Uterus (tissue), 4 donors: ENCODE results near the gene ZCWPW1. TPM values are rescaled to one million over a fixed set of nuclear protein-coding genes. Genes with fewer than 3 reads are reported as not detected.
"Not testable (repeated sequence)": the region's sequence is repeated elsewhere in the genome, so short reads cannot be mapped to it uniquely, and the experiment has no call there.

Experiments used
- DNase-seq, 2 donors: peaks; one replicate each; pipeline ENCODE4 v3.0.0-alpha.2; 2019 to 2020
- H3K27ac ChIP-seq, 2 donors: fragments of 200-600 bp; sonication (generic); 1 replicate in 1 of 2; 2 replicates in 1 of 2; pipeline ENCODE4 v1.5.1; 2016 to 2018
- H3K27me3 ChIP-seq, 2 donors: fragments of 200-600 bp; sonication (generic); one replicate each; pipeline ENCODE4 v1.5.1; 2018 to 2019; ENCODE audit warnings: control low read depth in 1 of 2
- H3K36me3 ChIP-seq, 2 donors: fragments of 200-600 bp; sonication (generic); one replicate each; pipeline ENCODE4 v1.5.1; 2019; ENCODE audit warnings: control low read depth in 1 of 2
- H3K4me1 ChIP-seq, 2 donors: fragments of 200-600 bp; sonication (generic); one replicate each; pipeline ENCODE4 v1.5.1; 2018 to 2019; ENCODE audit warnings: control low read depth in 1 of 2
- H3K4me3 ChIP-seq, 2 donors: fragments of 200-600 bp; sonication (generic); 1 replicate in 1 of 2; 2 replicates in 1 of 2; pipeline ENCODE4 v1.5.1; 2018 to 2019; ENCODE audit warnings: mild to moderate bottlenecking in 1 of 2
- H3K9me3 ChIP-seq, 2 donors: fragments of 200-600 bp; sonication (generic); one replicate each; pipeline ENCODE4 v1.5.1; 2019; ENCODE audit warnings: control low read depth in 1 of 2
- POLR2A ChIP-seq, 2 donors: fragments of 450-650 bp; IDR thresholded peaks; one replicate each; pipeline ENCODE4 v1.6.1; 2016; ENCODE audit warnings: antibody characterized with exemption in 2 of 2, mild to moderate bottlenecking in 1 of 2, moderate library complexity in 1 of 2
- intact Hi-C: fragments of 100-400 bp; cut with DNase I; formaldehyde crosslinking; loops from one replicate; pipeline ENCODE4 v1.15.1; 2023; ENCODE audit warnings: low total_unique reads
- total RNA-seq, 4 donors: library from RNA; depleted of rRNA in 3 of 4; stranded (reverse); fragments of >200 nt in 3 of 4; gene quantifications; one replicate each; pipeline versions ENCODE4 v1.1.0 to v1.2.4, GENCODE V29; 2014 to 2023
- TF ChIP-seq, protein P1 (sequence below), 4 experiments: fragments of 200-600 bp in 2 of 4; fragments of 450-650 bp in 2 of 4; sonication (generic) in 2 of 4; IDR thresholded peaks; one replicate each; pipeline ENCODE4 v1.5.1; 2016 to 2019; ENCODE audit warnings: antibody characterized with exemption in 4 of 4, mild to moderate bottlenecking in 2 of 4, moderate library complexity in 1 of 4
- donor health status: DM: yes; HTN: yes; CAD: no.

The ZCWPW1 gene
- total RNA-seq, 4 donors from 2014 or later: 1.5 to 6.1 (median 5.2) TPM; not detected in 1

DNA sequence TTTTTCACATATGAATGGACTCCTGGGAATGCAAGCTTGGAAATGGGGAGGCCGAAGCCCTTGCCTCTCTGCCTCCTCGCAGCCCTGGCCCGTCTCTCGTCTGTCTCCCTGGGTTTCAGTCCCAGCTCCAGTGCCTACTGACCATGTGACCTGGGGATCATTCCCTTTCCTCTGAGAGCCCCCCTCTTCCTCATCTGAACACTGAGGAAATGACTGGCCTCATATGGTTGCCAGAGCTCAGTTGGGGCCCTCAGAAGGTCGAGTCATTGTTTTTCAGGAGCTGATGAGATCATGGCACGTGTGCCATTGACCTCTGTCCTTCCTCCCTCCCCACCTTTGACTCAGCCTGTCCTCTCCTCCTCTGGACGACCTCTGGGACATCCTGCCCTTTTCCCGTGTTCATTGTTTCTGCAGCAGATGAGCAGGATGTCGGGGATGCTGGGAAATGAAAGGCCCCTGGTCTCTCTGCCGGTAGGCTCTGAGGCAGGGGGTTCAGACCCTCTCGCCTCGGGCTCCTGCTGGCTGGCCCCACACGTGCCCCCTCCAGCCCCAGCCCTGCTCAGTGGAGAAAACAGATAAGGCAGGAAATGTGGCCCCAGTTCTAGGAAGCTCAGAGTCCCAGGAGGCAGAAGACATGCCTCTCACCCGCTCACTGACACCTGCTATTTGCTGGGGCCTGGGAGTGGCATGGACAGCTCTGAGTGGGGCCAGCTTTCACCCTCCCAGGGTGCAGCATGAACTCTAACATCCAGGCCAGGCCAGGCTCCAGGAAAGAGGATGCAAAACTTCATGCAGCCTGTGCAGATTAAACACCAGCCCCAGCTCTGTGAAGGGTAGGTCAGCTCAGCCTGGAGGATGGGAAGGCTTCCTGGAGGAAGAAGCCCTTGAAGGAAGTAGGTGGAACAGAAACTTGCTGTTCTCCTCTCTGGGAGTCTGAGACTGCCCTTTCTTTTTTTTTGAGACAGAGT is 16.1 kb upstream of the ZCWPW1 start:
- Histone ChIP-seq H3K4me3 (no peak overlapping the region), H3K36me3 (no peaks in the 10 kb centered on the region), H3K27ac (peak overlapping the region; percentile 63 to 75), H3K9me3 (no peaks in the 10 kb centered on the region), H3K27me3 (no peaks in the 10 kb centered on the region), H3K4me1 (no peaks in the 10 kb centered on the region)
- intact Hi-C loops: no loop called here
- peak in 1 of 2 donors; percentile 59 for DNase-seq
- TF ChIP-seq POLR2A (IDR thresholded peaks at IDR 0.05): no peak
- TF ChIP-seq, protein P1, sequence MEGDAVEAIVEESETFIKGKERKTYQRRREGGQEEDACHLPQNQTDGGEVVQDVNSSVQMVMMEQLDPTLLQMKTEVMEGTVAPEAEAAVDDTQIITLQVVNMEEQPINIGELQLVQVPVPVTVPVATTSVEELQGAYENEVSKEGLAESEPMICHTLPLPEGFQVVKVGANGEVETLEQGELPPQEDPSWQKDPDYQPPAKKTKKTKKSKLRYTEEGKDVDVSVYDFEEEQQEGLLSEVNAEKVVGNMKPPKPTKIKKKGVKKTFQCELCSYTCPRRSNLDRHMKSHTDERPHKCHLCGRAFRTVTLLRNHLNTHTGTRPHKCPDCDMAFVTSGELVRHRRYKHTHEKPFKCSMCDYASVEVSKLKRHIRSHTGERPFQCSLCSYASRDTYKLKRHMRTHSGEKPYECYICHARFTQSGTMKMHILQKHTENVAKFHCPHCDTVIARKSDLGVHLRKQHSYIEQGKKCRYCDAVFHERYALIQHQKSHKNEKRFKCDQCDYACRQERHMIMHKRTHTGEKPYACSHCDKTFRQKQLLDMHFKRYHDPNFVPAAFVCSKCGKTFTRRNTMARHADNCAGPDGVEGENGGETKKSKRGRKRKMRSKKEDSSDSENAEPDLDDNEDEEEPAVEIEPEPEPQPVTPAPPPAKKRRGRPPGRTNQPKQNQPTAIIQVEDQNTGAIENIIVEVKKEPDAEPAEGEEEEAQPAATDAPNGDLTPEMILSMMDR (IDR thresholded peaks at IDR 0.05): no peak

DNA sequence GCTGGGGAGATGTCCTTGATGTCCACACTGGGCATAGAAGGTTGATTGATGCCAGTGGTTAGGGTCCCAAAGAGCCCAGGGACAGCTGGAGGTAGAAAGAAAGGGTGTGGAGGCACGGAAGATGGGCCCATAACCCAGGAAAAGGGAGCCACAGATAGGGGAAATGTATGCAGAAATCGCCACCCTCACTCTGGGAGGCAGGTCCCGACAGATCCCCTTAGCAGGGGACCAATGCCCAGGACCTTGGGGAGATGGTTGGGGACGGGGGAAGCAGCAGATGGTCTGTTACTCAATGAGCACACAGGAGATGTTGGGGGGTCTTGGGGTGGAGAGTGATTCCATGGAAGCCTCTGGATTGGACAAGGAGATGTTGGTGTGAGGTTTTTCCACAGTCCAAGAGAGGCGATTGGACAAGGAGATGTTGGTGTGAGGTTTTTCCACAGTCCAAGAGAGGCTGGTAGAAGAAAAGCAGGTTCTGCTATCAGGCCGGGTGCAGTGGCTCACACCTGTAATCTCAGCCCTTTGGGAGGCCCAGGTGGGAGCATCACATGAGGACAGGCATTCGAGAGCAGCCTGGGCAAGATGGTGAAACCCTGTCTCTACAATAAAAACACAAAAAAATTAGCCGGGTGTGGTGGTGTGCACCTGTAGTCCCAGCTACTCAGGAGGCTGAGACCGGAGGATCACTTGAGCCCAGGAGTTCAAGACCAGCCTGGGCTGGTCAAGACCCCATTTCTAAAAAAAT is 14.8 kb upstream of the ZCWPW1 start:
- no peaks in the 10 kb centered on the region for H3K9me3 ChIP-seq
- intact Hi-C loops: no loop called here
- peak in 1 of 2 donors; percentile 11 for DNase-seq
- no peaks in the 10 kb centered on the region for H3K4me1 ChIP-seq
- H3K27ac ChIP-seq: peak overlapping the region in 1 of 2 donors; percentile 75
- no peak overlapping the region for H3K4me3 ChIP-seq
- no peaks in the 10 kb centered on the region for H3K36me3 ChIP-seq
- no peaks in the 10 kb centered on the region for H3K27me3 ChIP-seq
- no peak for TF ChIP-seq POLR2A (IDR thresholded peaks at IDR 0.05)

DNA sequence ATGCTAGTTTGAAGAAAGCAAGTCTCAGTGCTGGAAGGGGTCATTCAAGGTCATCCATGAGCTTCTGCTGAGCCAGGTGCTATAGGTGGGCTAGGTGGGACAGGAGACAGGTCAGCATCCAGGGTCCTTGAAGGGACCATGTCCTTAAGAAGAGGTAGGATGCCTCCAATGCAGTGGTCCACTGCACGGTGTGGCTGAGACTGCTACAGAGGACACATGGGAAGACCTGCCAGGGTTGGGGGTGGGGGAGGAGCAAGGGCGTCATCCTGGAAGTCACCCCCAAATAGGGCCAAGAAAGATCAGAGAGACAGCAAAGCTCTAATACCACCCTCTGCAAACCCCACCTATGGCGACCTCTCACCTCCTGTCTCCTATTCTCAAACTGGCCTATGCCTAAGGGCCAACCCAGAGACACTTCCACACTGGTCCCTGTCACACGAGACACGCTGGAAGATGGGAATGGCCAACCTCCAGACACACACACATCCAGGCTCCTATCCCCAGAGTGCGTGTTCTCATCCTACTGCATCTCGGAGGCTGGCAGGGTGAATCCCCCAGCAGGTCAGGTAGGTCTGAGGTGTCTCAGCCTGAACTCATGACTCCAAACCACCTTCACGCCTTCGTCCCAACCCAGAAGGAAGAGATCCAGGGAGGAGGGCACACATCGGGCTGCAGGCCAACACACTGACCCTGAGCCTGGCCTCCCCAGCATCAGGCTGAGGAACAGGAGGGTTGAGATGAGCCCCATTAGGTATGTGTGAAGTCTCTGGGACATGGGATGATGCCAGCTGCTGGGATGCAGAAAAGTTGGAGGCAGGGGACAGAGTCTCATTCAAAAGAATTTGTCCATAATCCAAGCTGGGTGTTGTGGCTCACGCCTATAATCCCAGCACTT is 13.4 kb upstream of the ZCWPW1 start:
- H3K27ac ChIP-seq: no peak overlapping the region
- intact Hi-C loops: no loop called here
- H3K4me1 ChIP-seq: no peaks in the 10 kb centered on the region
- no peak overlapping the region for H3K4me3 ChIP-seq
- H3K36me3 ChIP-seq: no peaks in the 10 kb centered on the region
- TF ChIP-seq, protein P1 (IDR thresholded peaks at IDR 0.05): no peak
- TF ChIP-seq POLR2A (IDR thresholded peaks at IDR 0.05): no peak
- DNase-seq: peak in 1 of 2 donors; percentile 12
- H3K9me3 ChIP-seq: no peaks in the 10 kb centered on the region
- no peaks in the 10 kb centered on the region for H3K27me3 ChIP-seq

DNA sequence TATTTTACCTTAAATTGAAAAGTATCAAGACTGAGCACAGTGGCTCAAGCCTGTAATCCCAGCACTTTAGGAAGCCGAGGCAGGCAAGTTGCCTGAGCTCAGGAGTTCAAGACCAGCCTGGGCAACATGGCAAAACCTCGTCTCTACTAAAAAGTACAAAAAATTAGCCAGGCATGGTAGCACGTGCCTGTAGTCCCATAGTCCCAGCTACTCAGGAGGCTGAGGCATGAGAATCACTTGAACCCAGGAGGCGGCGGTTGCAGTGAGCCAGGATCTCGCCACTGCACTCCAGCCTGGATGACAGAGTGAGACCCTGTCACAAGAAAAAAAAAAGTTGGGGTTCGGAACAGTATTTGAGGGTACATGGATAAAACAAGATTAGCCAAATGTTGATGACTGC is 10.7 kb upstream of the ZCWPW1 start:
- H3K4me3 ChIP-seq, H3K9me3 ChIP-seq, H3K27me3 ChIP-seq, H3K4me1 ChIP-seq, H3K36me3 ChIP-seq, H3K27ac ChIP-seq, intact Hi-C loops: not testable (repeated sequence)
- peak; percentile 4 to 7 for DNase-seq

DNA sequence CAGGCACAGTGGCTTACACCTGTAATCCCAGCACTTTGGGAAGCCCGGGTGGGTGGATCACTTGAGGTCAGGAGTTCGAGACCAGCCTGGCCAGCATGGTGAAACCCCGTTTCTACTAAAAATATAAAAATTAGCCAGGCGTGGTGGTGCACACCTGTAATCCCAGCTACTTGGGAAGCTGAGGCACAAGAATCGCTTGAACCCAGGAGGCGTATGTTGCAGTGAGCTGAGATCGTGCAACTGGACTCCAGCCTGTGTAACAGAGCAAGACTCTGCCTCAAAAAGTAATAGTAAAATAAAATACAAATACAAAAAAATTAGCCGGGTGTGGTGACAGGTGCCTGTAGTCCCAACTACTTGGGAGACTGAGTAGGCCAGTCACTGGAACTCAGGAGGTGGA is 10.2 kb upstream of the ZCWPW1 start:
- DNase-seq: peak; percentile 7 to 8
- H3K36me3 ChIP-seq, H3K27me3 ChIP-seq, intact Hi-C loops, H3K4me1 ChIP-seq, H3K9me3 ChIP-seq, H3K27ac ChIP-seq, H3K4me3 ChIP-seq: not testable (repeated sequence)

DNA sequence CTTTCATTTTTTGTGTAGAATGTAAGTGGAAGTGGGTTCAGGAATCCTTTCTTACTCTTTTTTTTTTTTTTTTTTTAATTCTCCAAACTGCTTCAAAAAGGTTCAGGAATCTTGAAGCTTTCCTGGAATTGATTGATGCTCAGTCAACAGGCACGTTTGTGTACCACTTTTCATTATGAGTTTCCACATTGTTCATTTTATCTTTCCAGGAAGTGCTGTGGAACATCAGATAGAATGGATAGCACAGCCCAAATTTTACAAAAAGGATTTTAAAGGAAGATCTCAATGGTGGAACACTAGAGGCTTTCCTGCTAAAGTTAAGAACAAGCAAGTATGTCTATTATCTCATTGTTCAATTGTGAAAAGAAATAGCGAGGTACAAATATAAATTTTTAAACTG is 9.7 kb upstream of the ZCWPW1 start:
- no peaks in the 10 kb centered on the region for H3K9me3 ChIP-seq
- H3K4me3 ChIP-seq: no peak overlapping the region
- intact Hi-C loops: no loop called here
- H3K27ac ChIP-seq: no peak overlapping the region
- no peaks in the 10 kb centered on the region for H3K36me3 ChIP-seq
- no peaks in the 10 kb centered on the region for H3K27me3 ChIP-seq
- H3K4me1 ChIP-seq: peaks cover 7 to 8% of the 10 kb centered on the region in 2 donors
- TF ChIP-seq, protein P1 (IDR thresholded peaks at IDR 0.05): no peak
- no peak for TF ChIP-seq POLR2A (IDR thresholded peaks at IDR 0.05)
- DNase-seq: no peak
